Upper lobe of left lung (tissue), 6 donors: ENCODE data around the gene BUD13. TPM values are rescaled to one million over a fixed set of nuclear protein-coding genes. Genes with fewer than 3 reads are reported as not detected.

ENCODE experiments used
- ATAC-seq, 2 donors: fragments of 200-7000 bp; cut with Tn5 transposase; one replicate each; pipeline ENCODE4 v1.9.1; 2022; ENCODE audit warnings: mild to moderate bottlenecking in 2 of 2, moderate library complexity in 2 of 2; ENCODE audit not compliant: low FRiP score in 2 of 2
- DNase-seq, 2 donors: peaks; one replicate each; pipeline ENCODE4 v3.0.0-alpha.2; 2019 to 2020
- H3K27ac ChIP-seq, 4 donors: fragments of 200-600 bp; sonication (generic); one replicate each; pipeline ENCODE4 v1.5.1; 2016 to 2019
- H3K27me3 ChIP-seq, 4 donors: fragments of 200-600 bp; sonication (generic); one replicate each; pipeline ENCODE4 v1.5.1; 2017 to 2019
- H3K36me3 ChIP-seq, 4 donors: fragments of 200-600 bp; sonication (generic); one replicate each; pipeline ENCODE4 v1.5.1; 2016 to 2019
- H3K4me1 ChIP-seq, 4 donors: fragments of 200-600 bp; sonication (generic); one replicate each; pipeline ENCODE4 v1.5.1; 2018 to 2019
- H3K4me3 ChIP-seq, 4 donors: fragments of 200-600 bp; sonication (generic); one replicate each; pipeline ENCODE4 v1.5.1; 2017 to 2019; ENCODE audit warnings: mild to moderate bottlenecking in 2 of 4, moderate library complexity in 1 of 4
- H3K9me3 ChIP-seq, 4 donors: fragments of 200-600 bp; sonication (generic); one replicate each; pipeline ENCODE4 v1.5.1; 2018 to 2019
- EP300 ChIP-seq, 4 donors: sonication (generic); formaldehyde crosslinking; IDR thresholded peaks; one replicate each; pipeline ENCODE4 v1.5.1; 2017; ENCODE audit warnings: antibody characterized with exemption in 4 of 4, control low read depth in 2 of 4
- POLR2A ChIP-seq, 4 donors: fragments of 450-650 bp; IDR thresholded peaks; one replicate each; pipeline ENCODE4 v1.5.1; 2016 to 2017; ENCODE audit warnings: antibody characterized with exemption in 4 of 4, mild to moderate bottlenecking in 2 of 4
- POLR2AphosphoS5 ChIP-seq, 2 donors: sonication (generic); formaldehyde crosslinking; IDR thresholded peaks; one replicate each; pipeline ENCODE4 v1.5.1; 2017; ENCODE audit warnings: antibody characterized with exemption in 2 of 2
- WGBS, 2 donors: methylation state at CpG; one replicate each; pipeline ENCODE4 v1.1.5; 2017 to 2018; 5-methylcytosine and 5-hydroxymethylcytosine counted together
- total RNA-seq, 6 donors: library from RNA; depleted of rRNA in 4 of 6; stranded (reverse); fragments of >200 nt in 4 of 6; gene quantifications; one replicate each; pipeline versions ENCODE4 v1.1.0 to v1.2.1, GENCODE V29; 2016 to 2021
- TF ChIP-seq, protein P1 (sequence below), 6 experiments: fragments of 450-650 bp in 4 of 6; fragments of 200-600 bp in 2 of 6; sonication (generic) in 2 of 6; IDR thresholded peaks; one replicate each; pipeline ENCODE4 v1.5.1; 2016 to 2019; ENCODE audit warnings: antibody characterized with exemption in 6 of 6
- donor health status: DM: no; HTN: no; CAD: no; lungs with moderate emphysema.
- donor health status: DM: no; HTN: yes; CAD: no; lungs with severe emphysema.

The BUD13 gene
- total RNA-seq, 6 donors from 2014 or later, result 12.1 to 18.9 (median 17.0) TPM

DNA sequence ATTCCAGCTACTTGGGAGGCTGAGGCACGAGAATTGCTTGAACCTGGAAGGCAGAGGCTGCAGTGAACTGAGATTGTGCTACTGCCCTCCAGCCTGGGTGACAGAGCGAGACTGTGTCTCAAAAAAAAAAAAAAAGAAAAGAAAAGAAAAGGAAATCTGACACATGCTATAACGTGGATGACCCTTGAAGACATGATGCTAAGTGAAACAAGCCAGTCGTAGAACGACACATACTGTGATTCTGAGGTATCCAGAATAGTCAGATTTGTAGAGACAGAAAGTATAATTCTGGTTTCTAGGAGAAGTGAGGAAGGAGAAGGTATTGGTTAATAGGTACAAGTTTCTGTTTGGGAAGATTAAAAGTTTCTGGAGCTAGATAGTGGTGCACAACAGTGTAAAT, 25.6 kb upstream of the BUD13 start:
- WGBS, 2 donors, result 81 to 84% methylated on average over 5 of the region's 5 CpGs
- Histone ChIP-seq H3K27ac (no peak overlapping the region), H3K9me3 (no peaks in the 10 kb centered on the region), H3K27me3 (no peaks in the 10 kb centered on the region), H3K4me3 (no peak overlapping the region), H3K4me1 (no peaks in the 10 kb centered on the region), H3K36me3 (no peaks in the 10 kb centered on the region)
- DNase-seq, result no peak
- no peak for ATAC-seq
- TF ChIP-seq EP300 (IDR thresholded peaks at IDR 0.05), result no peak
- no peak for TF ChIP-seq POLR2A (IDR thresholded peaks at IDR 0.05)
- TF ChIP-seq, protein P1, sequence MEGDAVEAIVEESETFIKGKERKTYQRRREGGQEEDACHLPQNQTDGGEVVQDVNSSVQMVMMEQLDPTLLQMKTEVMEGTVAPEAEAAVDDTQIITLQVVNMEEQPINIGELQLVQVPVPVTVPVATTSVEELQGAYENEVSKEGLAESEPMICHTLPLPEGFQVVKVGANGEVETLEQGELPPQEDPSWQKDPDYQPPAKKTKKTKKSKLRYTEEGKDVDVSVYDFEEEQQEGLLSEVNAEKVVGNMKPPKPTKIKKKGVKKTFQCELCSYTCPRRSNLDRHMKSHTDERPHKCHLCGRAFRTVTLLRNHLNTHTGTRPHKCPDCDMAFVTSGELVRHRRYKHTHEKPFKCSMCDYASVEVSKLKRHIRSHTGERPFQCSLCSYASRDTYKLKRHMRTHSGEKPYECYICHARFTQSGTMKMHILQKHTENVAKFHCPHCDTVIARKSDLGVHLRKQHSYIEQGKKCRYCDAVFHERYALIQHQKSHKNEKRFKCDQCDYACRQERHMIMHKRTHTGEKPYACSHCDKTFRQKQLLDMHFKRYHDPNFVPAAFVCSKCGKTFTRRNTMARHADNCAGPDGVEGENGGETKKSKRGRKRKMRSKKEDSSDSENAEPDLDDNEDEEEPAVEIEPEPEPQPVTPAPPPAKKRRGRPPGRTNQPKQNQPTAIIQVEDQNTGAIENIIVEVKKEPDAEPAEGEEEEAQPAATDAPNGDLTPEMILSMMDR (IDR thresholded peaks at IDR 0.05), result no peak
- no peak for TF ChIP-seq POLR2AphosphoS5 (IDR thresholded peaks at IDR 0.05)

DNA sequence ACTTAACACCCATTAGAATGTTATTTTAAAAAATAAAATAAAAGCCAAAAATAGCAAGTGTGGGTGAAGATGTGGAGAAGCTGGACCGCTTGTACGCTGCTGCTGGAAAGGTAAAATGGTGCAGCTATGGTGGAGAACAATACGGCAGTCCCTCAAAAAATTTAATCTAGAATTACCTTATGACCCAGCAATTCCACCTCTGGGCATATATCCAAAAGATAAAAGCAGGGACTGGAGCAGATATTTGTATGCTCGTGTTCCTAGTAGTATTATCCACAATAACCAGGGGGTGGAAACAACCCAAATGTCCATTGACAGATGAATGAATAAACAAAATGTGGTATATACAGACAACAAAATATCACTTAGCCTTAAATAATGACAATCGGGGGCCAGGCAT, 25.0 kb upstream of the BUD13 start:
- DNase-seq (no peak), ATAC-seq (no peak)
- Histone ChIP-seq H3K27me3 (no peaks in the 10 kb centered on the region), H3K4me1 (no peaks in the 10 kb centered on the region), H3K36me3 (no peaks in the 10 kb centered on the region), H3K27ac (no peak overlapping the region), H3K4me3 (no peak overlapping the region), H3K9me3 (no peaks in the 10 kb centered on the region)
- TF ChIP-seq POLR2AphosphoS5 (IDR thresholded peaks at IDR 0.05) (no peak), EP300 (IDR thresholded peaks at IDR 0.05) (no peak), POLR2A (IDR thresholded peaks at IDR 0.05) (no peak)
- TF ChIP-seq, protein P1 (IDR thresholded peaks at IDR 0.05), result no peak
- 77 to 87% methylated on average over 5 of the region's 5 CpGs for WGBS, 2 donors

DNA sequence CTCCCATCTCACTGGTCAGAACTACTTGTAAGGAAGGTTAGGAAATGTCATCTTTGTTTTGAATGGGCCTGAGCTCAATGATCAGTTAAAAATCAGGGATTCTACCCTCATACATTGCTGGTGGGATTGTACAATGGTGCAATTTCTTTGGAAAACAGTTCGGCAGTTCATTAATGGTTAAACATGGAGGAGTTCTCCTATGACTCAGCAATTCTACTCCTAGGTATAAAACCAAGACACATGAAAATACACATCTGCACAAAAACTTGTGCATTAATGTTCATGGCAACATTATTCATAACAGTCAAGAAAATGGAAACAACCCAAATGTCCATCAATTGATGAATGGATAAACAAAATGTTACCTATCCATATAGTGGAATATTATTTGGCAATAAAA, 23.8 kb upstream of the BUD13 start:
- Histone ChIP-seq H3K9me3 (no peaks in the 10 kb centered on the region), H3K4me3 (no peak overlapping the region), H3K4me1 (peaks cover 0 to 7% (median 3%) of the 10 kb centered on the region in 4 donors), H3K27ac (no peak overlapping the region), H3K36me3 (no peaks in the 10 kb centered on the region), H3K27me3 (no peaks in the 10 kb centered on the region)
- TF ChIP-seq POLR2A (IDR thresholded peaks at IDR 0.05) (no peak), POLR2AphosphoS5 (IDR thresholded peaks at IDR 0.05) (no peak), EP300 (IDR thresholded peaks at IDR 0.05) (no peak)
- TF ChIP-seq, protein P1 (IDR thresholded peaks at IDR 0.05), result no peak
- ATAC-seq, result no peak
- 65 to 90% methylated on average over 1 of the region's 1 CpG for WGBS, 2 donors
- no peak for DNase-seq

DNA sequence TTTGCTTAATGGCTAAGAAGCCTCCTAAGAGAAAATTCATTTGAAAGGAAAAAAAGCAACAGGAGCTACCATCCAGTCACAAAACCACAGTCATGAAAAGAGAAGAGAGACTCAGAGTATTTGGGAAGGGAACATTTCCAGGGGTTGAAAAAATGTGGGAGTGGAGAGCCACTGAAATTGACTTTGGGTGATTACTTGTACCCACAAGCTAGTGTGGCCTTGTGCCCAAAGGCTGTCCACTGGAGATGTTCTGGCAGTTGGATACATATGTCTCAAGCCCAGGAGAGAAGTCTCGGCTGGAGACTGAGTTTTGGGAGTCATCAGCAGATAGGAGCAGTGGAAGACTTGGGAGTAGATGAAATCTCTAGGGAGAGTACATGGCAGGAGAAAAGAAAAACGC, 22.1 kb upstream of the BUD13 start:
- ATAC-seq, result no peak
- DNase-seq, result no peak
- no peak overlapping the region for H3K27ac ChIP-seq

DNA sequence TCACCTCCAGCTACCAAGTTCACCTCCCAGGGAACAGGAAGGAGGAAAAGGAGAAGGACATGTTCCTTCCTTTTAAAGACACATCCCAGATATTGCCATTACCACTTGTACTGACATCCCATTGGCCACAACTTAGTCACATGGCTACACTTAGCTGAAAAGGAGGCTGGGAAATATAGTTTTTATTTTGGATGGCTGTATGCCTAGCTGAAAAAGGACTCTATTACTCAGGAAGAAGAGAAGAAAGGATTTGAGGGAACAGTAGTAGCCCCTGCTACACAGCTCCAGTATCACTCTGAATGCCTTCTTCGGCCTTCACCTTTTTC, 20.9 kb upstream of the BUD13 start:
- no peak overlapping the region for H3K27ac ChIP-seq
- no peaks in the 10 kb centered on the region for H3K9me3 ChIP-seq
- WGBS, 2 donors, result 96 to 100% methylated on average over 1 of the region's 1 CpG
- no peak for DNase-seq
- no peak for ATAC-seq
- no peaks in the 10 kb centered on the region for H3K36me3 ChIP-seq
- no peak for TF ChIP-seq POLR2A (IDR thresholded peaks at IDR 0.05)
- H3K4me3 ChIP-seq, result no peak overlapping the region
- no peaks in the 10 kb centered on the region for H3K27me3 ChIP-seq
- peaks cover 6 to 16% (median 11%) of the 10 kb centered on the region in 4 donors for H3K4me1 ChIP-seq

More for the DNA sequence above, 22.1 kb upstream of the BUD13 start:
- Histone ChIP-seq H3K4me1 (peaks cover 6 to 15% (median 11%) of the 10 kb centered on the region in 4 donors), H3K36me3 (no peaks in the 10 kb centered on the region), H3K27me3 (no peaks in the 10 kb centered on the region), H3K9me3 (no peaks in the 10 kb centered on the region), H3K4me3 (no peak overlapping the region)
- WGBS, 2 donors, result 87 to 92% methylated on average over 2 of the region's 2 CpGs
- TF ChIP-seq POLR2A (IDR thresholded peaks at IDR 0.05) (no peak), EP300 (IDR thresholded peaks at IDR 0.05) (no peak), POLR2AphosphoS5 (IDR thresholded peaks at IDR 0.05) (no peak)
- TF ChIP-seq, protein P1 (IDR thresholded peaks at IDR 0.05), result no peak
